Activated effector memory CD4-positive, alpha-beta T cell treated with anti-CD3 and anti-CD28 coated beads, Interleukin-2, amount 50 U/mL, for 16 hours (primary cell): ENCODE results near the gene TPCN2.

Experiments used
- DNase-seq: peaks from one replicate; pipeline ENCODE4 v3.0.0-alpha.2; 2020

TPCN2 gene

GRCh38 chr11:69097263-69097662, 48.5 kb downstream of the TPCN2 start:
- DNase-seq: no peak

DNA sequence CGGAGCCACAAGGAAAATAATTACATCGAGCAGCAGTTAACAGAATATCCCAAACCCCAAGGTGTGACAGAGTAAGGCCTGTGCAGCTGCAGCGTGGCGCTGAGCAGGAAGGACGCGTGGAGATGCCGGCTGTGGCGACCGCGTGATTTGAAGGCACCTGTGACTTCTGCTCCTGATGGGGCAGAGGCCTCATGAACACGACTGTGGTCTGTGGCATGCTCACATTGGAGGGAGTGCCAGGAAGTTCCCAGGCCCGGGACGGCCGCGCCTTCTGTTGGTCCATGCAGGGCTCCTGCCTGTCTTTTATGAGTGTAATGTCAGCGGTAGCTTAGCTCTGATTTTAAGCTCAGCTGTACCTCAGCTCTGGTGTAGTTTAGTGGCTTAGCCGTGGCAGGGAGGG, 50.4 kb downstream of the TPCN2 start:
- no peak for DNase-seq

DNA sequence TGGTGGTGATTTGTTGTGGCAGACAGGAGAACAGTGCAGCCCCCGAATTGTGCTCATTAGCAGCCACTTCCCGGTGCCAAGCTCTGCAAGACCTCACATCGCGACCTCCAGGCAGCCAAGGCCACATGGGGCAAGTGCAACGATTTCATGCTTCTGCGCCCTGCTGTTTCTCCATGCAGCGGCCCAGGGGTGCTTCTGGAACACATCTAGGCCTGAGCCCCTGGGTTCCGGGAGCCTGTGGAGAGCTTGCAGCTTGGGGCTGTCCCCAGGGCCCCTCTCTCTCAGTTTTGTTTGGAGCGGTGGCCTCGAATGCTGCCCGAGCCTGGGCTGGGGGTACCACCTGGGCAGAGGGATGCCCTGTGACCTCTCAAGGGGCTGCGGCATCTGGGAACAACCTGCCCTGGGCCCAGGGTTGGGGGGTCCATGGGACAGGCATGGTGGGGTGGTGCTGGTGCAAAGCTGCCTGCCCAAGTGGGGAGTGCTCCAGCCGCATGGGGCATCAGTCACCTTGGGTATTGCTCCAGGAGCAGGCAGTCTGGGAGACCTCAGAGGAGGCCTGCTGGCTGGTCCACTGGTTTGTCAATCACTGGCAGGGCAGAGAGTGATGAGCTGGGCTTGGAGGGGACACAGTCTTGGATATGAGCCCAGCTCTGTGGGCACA, 51.9 kb downstream of the TPCN2 start:
- no peak for DNase-seq

DNA sequence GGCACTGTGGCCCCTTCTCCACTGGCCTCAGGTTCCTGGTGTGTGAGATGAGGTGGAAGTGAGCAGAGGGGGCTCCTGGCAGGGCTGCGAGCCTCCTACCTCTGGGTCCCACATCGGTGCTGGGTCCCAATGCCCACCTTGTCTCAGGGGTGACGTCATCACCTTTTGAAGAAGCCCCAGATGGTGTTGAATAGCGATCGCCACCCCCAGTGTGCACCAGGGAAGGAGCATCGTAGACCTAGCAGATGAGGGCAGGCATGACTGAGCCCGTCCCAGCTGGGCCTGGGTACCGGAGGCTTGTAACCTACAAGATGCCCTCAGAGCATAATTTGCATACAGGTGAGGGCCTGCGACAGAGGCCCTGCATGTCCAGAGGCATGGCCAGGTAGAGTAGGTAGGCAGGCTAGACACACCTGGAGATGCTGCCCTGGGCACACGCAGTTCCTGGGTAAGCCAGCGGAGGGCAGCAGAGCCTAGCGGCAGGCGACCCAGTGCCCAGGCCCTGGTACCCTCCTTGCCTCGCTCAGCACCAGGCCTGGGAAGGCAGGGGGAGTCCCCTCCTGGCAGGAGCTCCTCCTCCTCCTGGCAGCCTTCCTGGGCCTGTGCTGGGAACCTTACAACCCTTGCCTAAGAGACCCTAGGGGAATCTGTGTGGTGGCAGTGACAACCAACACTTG, 52.5 kb downstream of the TPCN2 start:
- DNase-seq: peak; percentile 91

GRCh38 chr11:69101792-69102695, 53.3 kb downstream of the TPCN2 start:
- no peak for DNase-seq

DNA sequence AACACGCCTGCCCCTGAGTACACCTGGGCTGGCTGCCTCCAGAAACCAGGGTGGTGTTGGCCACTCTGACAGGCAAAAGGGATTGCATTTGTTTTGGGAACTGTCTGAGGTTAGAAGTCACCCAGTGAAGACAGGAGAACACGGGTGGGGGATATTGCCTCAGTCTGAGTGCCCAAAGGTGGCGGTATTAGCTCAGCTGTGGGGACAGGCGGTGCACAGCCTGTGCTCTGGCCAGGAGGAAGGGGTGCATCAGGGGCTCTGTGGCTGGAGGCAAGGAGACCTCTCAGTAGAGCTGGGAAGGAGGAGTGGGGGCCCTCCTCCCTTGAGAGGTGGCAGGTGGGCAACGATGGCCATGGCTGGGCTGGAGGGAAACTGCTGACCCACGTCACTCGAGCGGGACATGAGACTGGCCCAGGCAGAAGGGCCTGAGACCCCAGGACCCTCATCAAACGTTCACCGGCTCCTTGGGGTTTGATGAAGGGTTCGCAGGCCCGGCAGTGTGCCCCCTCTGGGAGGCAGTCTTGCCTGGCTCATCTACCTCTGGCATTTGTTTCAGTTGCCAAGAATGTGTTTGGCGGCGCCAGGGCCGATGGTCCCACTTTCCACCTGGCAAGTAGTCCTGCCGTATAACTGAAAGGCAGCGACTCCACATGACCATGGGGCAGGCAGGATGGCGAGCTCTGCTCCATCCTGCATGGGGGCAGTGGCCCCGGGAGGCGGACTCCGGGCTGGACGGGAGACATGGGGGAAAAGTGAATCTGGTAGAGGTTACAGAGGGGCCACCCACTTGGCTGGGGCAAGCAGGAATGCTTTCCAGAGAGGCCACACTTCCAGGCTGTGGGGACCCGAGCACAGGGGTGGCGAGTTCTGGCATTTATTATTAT, 54.2 kb downstream of the TPCN2 start:
- DNase-seq: no peak

- DNase-seq: no peak
Observed at GRCh38 chr11:69104212-69104855, 55.6 kb downstream of the TPCN2 start.

- no peak for DNase-seq
Observed at GRCh38 chr11:69104856-69105395, 56.2 kb downstream of the TPCN2 start.

- DNase-seq: no peak
Observed at GRCh38 chr11:69105461-69106030, 56.8 kb downstream of the TPCN2 start.

DNA sequence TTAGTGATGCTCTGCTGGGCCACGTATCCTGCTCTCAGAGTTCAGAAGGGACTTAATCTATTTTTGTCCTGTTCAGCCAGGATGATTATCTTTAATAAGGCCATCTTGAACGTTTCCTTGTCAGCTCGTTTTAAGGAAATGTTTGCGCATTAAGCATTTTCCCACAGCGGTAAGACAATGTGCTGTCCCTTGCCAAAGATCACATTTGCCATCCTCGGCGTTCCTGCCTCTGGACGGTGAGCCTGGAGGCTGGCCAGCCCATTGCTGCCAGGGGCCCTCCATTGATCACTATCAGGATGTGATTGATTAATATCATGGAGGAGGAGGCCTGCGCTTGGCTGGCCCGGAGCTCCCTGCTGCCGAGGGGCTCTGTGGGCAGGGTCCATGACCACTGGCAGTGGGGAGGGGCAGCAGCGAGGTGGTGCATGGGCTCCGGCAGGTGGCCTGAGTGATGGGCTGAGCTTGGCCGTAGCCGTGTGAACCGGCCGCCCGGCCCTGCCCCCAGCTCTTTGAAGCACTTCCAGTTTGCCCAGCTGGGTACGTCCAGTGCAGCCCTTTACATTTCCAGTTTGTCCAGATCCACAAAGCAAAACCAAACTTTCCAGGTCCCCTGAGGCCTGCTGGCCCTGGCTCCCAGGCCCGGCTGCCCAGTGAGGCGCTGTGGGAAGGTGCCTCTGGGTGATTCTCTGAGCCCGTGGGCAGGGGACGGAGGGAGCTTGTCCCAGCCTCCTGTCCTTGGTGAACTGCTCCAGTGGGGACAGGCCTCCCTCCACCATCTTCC, 57.5 kb downstream of the TPCN2 start:
- no peak for DNase-seq

- no peak for DNase-seq
Observed at GRCh38 chr11:69107413-69107812, 58.7 kb downstream of the TPCN2 start.

GRCh38 chr11:69108030-69108429, 59.3 kb downstream of the TPCN2 start:
- DNase-seq: no peak

DNA sequence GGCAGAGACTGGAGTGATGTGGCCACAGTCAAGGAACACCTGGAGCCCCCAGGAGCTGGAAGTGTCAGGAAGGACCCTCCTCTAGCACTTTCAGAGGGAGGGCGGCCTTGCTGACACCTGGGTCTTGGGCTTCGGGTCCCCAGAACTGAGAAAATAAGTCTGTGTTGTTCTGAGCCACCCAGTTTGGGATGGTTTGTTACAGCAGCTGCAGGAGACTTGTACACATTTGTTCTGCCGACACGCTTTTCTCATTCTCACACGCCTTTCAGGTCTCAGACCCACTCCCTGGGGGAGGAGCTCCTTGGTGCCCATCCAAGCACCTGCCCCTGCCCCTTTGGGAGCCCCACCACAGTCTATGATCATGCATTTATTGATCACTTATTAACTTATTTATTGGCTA, 59.8 kb downstream of the TPCN2 start:
- no peak for DNase-seq

DNA sequence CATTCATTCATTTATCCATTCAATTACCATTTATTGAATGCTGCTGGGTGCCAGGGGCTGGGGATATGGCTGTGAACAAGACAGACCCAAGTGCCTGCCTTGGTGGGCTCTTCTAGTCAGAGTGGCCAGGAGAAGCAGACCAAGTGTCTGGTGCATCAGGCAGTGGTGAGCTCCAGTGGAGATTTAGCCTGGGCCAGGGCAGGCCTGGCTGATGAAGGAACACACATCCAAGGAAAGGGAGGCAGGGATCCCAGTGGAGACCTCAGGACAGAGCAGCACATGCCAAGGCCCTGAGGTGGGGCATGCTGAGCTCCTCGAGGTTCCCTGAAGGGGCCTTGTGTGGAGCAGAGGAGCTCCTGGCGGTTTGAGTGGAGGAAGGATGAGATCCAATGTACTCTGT, 60.4 kb downstream of the TPCN2 start:
- no peak for DNase-seq

GRCh38 chr11:69110451-69110850, 61.7 kb downstream of the TPCN2 start:
- no peak for DNase-seq

GRCh38 chr11:69111624-69112542, 63.2 kb downstream of the TPCN2 start:
- no peak for DNase-seq

DNA sequence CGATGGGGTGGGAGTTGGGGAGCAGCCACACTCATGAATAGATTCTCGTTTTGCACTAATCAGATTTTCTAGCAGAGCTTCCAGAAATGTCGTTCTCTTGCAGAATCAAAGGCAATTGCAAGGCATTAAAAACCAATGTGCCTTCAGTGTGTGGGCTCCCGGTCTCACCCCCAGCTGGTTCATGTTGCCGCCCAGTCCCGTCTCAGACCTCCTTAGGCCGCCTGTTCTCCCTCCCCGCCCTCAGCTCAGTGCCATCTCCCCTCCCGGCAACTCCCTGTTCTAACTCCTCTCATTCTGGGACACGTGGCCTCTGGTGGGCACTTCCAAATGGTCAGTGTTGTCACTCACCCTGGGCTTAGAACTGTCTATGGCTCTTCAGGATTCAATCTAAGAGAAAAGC, 64.5 kb downstream of the TPCN2 start:
- DNase-seq: no peak

- no peak for DNase-seq
Observed at GRCh38 chr11:69113646-69114340, 65.1 kb downstream of the TPCN2 start.

DNA sequence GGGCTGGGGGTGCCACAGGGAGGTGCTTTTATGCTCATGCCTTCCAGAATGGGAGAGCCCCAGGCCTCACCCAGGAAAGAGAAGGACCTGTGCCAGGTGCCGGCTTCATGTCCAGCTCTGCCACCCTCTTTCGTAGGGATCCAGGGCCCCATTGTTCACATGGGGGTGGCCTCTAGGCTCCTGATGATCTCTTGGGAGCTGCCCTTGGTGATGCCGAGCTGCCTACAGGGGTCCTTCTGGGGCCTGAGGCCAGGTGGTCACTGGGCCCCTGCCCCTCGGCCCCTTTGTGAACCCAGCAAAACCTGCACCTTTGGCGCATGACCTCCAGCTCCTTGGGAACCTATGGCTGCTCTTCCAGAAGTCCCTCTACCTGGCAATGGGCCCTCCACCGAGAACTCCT, 65.6 kb downstream of the TPCN2 start:
- DNase-seq: no peak
